Astrocyte (in vitro differentiated cells and primary cell): ENCODE data around the gene SYNGR2.

Experiments used
- CTCF ChIP-seq: IDR thresholded peaks from 2 replicates; pipeline ENCODE4 v1.5.1; 2011; ENCODE audit warnings: low read depth, mild to moderate bottlenecking, inconsistent platforms, low read length, moderate library complexity; ENCODE audit not compliant: insufficient read depth
- EZH2 ChIP-seq: IDR thresholded peaks from 2 replicates; pipeline ENCODE4 v1.6.1; 2012; ENCODE audit warnings: mild to moderate bottlenecking, low read length, inconsistent platforms; ENCODE audit not compliant: insufficient read depth

GRCh38 chr17:78186692-78187595, 18.6 kb downstream of the SYNGR2 start, which contains the start of the genes AFMID and TK1:
- TF ChIP-seq CTCF (peak; percentile 39), EZH2 (no peak)
